ENCODE results near the gene NLRP1.

DNA sequence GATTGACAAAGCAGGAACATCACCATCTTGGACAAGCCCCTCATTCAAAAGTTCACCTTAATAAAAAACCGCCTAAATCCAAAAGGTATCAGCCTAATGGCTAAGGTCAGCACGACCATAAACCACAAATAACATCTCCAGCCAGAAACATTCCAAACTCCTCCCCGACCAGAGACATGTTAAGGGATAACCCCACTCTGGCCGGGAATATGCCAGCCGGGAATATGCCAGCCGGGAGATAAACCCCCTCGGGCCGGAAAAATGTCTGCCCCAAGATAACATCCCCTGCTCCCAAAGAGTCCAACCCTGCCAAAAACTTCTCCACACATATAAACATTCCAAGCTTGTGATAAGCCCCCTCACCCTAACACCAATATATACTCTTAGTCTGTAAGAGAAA lies 116.9 kb downstream of the NLRP1 start:
- TF ChIP-seq, protein P1, sequence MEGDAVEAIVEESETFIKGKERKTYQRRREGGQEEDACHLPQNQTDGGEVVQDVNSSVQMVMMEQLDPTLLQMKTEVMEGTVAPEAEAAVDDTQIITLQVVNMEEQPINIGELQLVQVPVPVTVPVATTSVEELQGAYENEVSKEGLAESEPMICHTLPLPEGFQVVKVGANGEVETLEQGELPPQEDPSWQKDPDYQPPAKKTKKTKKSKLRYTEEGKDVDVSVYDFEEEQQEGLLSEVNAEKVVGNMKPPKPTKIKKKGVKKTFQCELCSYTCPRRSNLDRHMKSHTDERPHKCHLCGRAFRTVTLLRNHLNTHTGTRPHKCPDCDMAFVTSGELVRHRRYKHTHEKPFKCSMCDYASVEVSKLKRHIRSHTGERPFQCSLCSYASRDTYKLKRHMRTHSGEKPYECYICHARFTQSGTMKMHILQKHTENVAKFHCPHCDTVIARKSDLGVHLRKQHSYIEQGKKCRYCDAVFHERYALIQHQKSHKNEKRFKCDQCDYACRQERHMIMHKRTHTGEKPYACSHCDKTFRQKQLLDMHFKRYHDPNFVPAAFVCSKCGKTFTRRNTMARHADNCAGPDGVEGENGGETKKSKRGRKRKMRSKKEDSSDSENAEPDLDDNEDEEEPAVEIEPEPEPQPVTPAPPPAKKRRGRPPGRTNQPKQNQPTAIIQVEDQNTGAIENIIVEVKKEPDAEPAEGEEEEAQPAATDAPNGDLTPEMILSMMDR (IDR thresholded peaks at IDR 0.05): no peak
- TF ChIP-seq POLR2AphosphoS5 (IDR thresholded peaks at IDR 0.05): no peak
- TF ChIP-seq POLR2A (IDR thresholded peaks at IDR 0.05): no peak
- no peak for TF ChIP-seq EP300 (IDR thresholded peaks at IDR 0.05; ENCODE audit: low read depth)
